HepG2 (cell line): ENCODE data around the gene CDH12. TPM values are rescaled to one million over a fixed set of nuclear protein-coding genes. Genes with fewer than 3 reads are reported as not detected.
"Not testable (repeated sequence)": the region's sequence is repeated elsewhere in the genome, so short reads cannot be mapped to it uniquely, and the experiment has no call there.

Experiments used
- ATAC-seq: fragments of 200-7000 bp; cut with Tn5 transposase; 3 replicates; pipeline ENCODE4 v1.9.1; 2020; ENCODE audit warnings: mild to moderate bottlenecking, moderate library complexity
- BruUV-seq: library from RNA; stranded (reverse); fragments of 400-500 nt; replicated peaks from 2 replicates; lab custom pipeline; 2021; lab: Mats Ljungman, UMichigan
- CTCF ChIA-PET: fragments of 300-600 bp; formaldehyde crosslinking; extraction: SDS; loops from one replicate; lab custom pipeline; 2021; ENCODE audit warnings: low total read pairs, inconsistent platforms, low intra/inter-chr PET ratio; lab: Yijun Ruan, JAX
- POLR2A ChIA-PET: fragments of 350-600 bp; sonication (Branson Sonifier 250); formaldehyde crosslinking; loops from one replicate; lab custom pipeline; 2020; ENCODE audit warnings: antibody characterized with exemption, inconsistent platforms; lab: Yijun Ruan, JAX
- DNase-seq: peaks from one replicate; pipeline ENCODE4 v3.0.0-alpha.2; 2015; ENCODE audit warnings: low spot score
- FAIRE-seq: peaks from 3 replicates; lab custom pipeline; 2011; peaks lifted over from hg19 to GRCh38; lab: Jason Lieb, UNC
- H2AFZ ChIP-seq: one replicate; pipeline ENCODE4 v1.6.1; 2011; ENCODE audit warnings: low read length, inconsistent platforms
- H3K27ac ChIP-seq: fragments of 300-600 bp; 3 replicates; pipeline ENCODE4 v1.8.0; 2011; ENCODE audit warnings: mixed run types, mild to moderate bottlenecking, mixed read lengths, low read length, inconsistent platforms; ENCODE audit not compliant: insufficient read depth; ENCODE audit errors: extremely low read length
- H3K27me3 ChIP-seq, 2 experiments: fragments of 200-600 bp in 1 of 2; 2 replicates in 1 of 2; 3 replicates in 1 of 2; pipeline versions ENCODE4 v1.6.0 to v1.8.0; 2011; ENCODE audit warnings: low read length in 2 of 2, mild to moderate bottlenecking in 2 of 2, moderate library complexity in 2 of 2, inconsistent platforms in 1 of 2; ENCODE audit not compliant: insufficient read depth in 2 of 2, control insufficient read depth in 1 of 2
- H3K36me3 ChIP-seq, 2 experiments: fragments of 200-600 bp in 1 of 2; replicated peaks in 1 of 2; 2 replicates in 1 of 2; 3 replicates in 1 of 2; pipeline versions ENCODE4 v1.5.1 to v1.8.0; 2011; ENCODE audit warnings: low read length in 2 of 2, inconsistent platforms in 1 of 2; ENCODE audit not compliant: insufficient read depth in 2 of 2, control insufficient read depth in 1 of 2
- H3K4me1 ChIP-seq: 2 replicates; pipeline ENCODE4 v1.5.1; 2012; ENCODE audit warnings: low read length, inconsistent platforms; ENCODE audit not compliant: insufficient read depth
- H3K4me2 ChIP-seq: 2 replicates; pipeline ENCODE4 v1.6.0; 2011; ENCODE audit warnings: low read depth, low read length, inconsistent platforms
- H3K4me3 ChIP-seq, 3 experiments: fragments of 200-600 bp in 1 of 3; sonication (generic), shearing (Covaris generic) in 1 of 3; replicated peaks in 1 of 3; 2 replicates each; pipeline ENCODE4 v1.5.1; 2011 to 2016; ENCODE audit warnings: low read length in 3 of 3, inconsistent platforms in 2 of 3, low read depth in 2 of 3, mild to moderate bottlenecking in 2 of 3, control low read depth in 1 of 3, mixed read lengths in 1 of 3; ENCODE audit not compliant: insufficient read depth in 1 of 3
- H3K79me2 ChIP-seq: one replicate; pipeline ENCODE4 v1.6.1; 2011; ENCODE audit warnings: low read length, inconsistent platforms; ENCODE audit not compliant: insufficient read depth
- H3K9ac ChIP-seq: 2 replicates; pipeline ENCODE4 v1.6.0; 2011; ENCODE audit warnings: mild to moderate bottlenecking, low read depth, low read length, inconsistent platforms; ENCODE audit not compliant: insufficient read depth
- H3K9me3 ChIP-seq: 2 replicates; pipeline ENCODE4 v1.5.1; 2012; ENCODE audit warnings: mild to moderate bottlenecking, low read length
- H4K20me1 ChIP-seq: 2 replicates; pipeline ENCODE4 v1.6.0; 2011; ENCODE audit warnings: inconsistent platforms, mild to moderate bottlenecking, low read length, moderate library complexity; ENCODE audit not compliant: insufficient read depth
- ARID2 ChIP-seq: sonication (generic); formaldehyde crosslinking; IDR thresholded peaks from 2 replicates; pipeline ENCODE4 v1.8.1; 2022; ENCODE audit warnings: mild to moderate bottlenecking, missing genetic modification reagents, borderline replicate concordance
- ATF7 ChIP-seq, 2 experiments: fragments of 450-650 bp in 1 of 2; sonication (generic) in 1 of 2; formaldehyde crosslinking in 1 of 2; IDR thresholded peaks; 2 replicates each; pipeline versions ENCODE4 v1.4.0 to v1.6.1; 2016 to 2020; ENCODE audit warnings: antibody characterized with exemption in 1 of 2, mild to moderate bottlenecking in 1 of 2, missing genetic modification reagents in 1 of 2
- GPBP1L1 ChIP-seq: sonication (generic); formaldehyde crosslinking; IDR thresholded peaks from 2 replicates; pipeline ENCODE4 v1.5.0; 2020; ENCODE audit warnings: mild to moderate bottlenecking, missing genetic modification reagents
- SRSF1 ChIP-seq: fragments of 200-400 bp; formaldehyde crosslinking; optimal IDR thresholded peaks from 2 replicates; pipeline ENCODE3; 2017; ENCODE audit warnings: mild to moderate bottlenecking, low read depth, low read length, moderate library complexity
- TERF1 ChIP-seq: sonication (generic); formaldehyde crosslinking; IDR thresholded peaks from 2 replicates; pipeline ENCODE4 v1.8.0; 2022; ENCODE audit warnings: mild to moderate bottlenecking, missing genetic modification reagents, moderate library complexity
- ZBTB46 ChIP-seq: sonication (generic); formaldehyde crosslinking; IDR thresholded peaks from 2 replicates; pipeline ENCODE4 v1.4.0; 2020; ENCODE audit warnings: mild to moderate bottlenecking, missing genetic modification reagents, borderline replicate concordance
- ZFP36 ChIP-seq: fragments of 150-350 bp; IDR thresholded peaks from 2 replicates; pipeline ENCODE4 v1.6.1; 2018; ENCODE audit warnings: borderline replicate concordance, low read length, low read depth; ENCODE audit not compliant: partially characterized antibody
- ZFP36L1 ChIP-seq: sonication (generic); formaldehyde crosslinking; IDR thresholded peaks from 2 replicates; pipeline ENCODE4 v1.8.0; 2022; ENCODE audit warnings: mild to moderate bottlenecking, missing genetic modification reagents, moderate library complexity
- WGBS: methylation state at CpG from one replicate; pipeline ENCODE4 v1.1.6; 2017; ENCODE audit warnings: low lambda C conversion rate; 5-methylcytosine and 5-hydroxymethylcytosine counted together
- in situ Hi-C: cut with HindIII; loops from 2 replicates; pipeline ENCODE4 v1.10.0; 2017; ENCODE audit warnings: low pct_unique_long_range_greater_than_20kb; ENCODE audit not compliant: extremely low pct_ligation_motif_present
- intact Hi-C: fragments of 100-400 bp; cut with micrococcal nuclease; formaldehyde crosslinking; loops from one replicate; pipeline ENCODE4 v1.10.0; 2022; ENCODE audit not compliant: unreplicated experiment
- polyA plus RNA-seq, 8 experiments: library from polyadenylated mRNA; depleted of rRNA in 3 of 8; stranded (reverse) in 7 of 8; unstranded in 1 of 8; fragments of >200 nt; fragmentation: Illumina TruSeq in 4 of 8; extraction: Trizol in 4 of 8; gene quantifications; 2 replicates each; pipeline versions ENCODE4 v1.2.1 to v1.2.3, GENCODE V29; 2011 to 2016; ENCODE audit warnings: low read depth in 4 of 8, missing spikeins in 1 of 8, mixed read lengths in 1 of 8; ENCODE audit not compliant: insufficient read depth in 1 of 8
- total RNA-seq, 5 experiments: library from RNA; depleted of rRNA; stranded (reverse); fragments of >200 nt; fragmentation: Illumina TruSeq; extraction: Trizol; gene quantifications; 2 replicates each; pipeline ENCODE4 v1.2.3, GENCODE V29; 2016; ENCODE audit warnings: low read depth in 1 of 5

The CDH12 gene
- total and polyA plus RNA-seq, 2 of the 13 experiments (the other 11 are each of a cell fraction or from before 2014, with no cell fraction given) = not detected

GRCh38 chr5:22887566-22887965 is 34.4 kb upstream of the CDH12 start (continued):
- TF ChIP-seq GPBP1L1 (CRISPR knock-in tag) (no peak), SRSF1 (no peak), TERF1 (CRISPR knock-in tag) (no peak), ZFP36L1 (CRISPR knock-in tag) (no peak), ARID2 (CRISPR knock-in tag) (no peak), ZBTB46 (CRISPR knock-in tag) (no peak), ZFP36 (no peak)

GRCh38 chr5:22858911-22859310 is 5.8 kb upstream of the CDH12 start:
- BruUV-seq; H3K36me3 ChIP-seq; H3K4me1 ChIP-seq; in situ Hi-C loops; FAIRE-seq; DNase-seq; H3K27ac ChIP-seq; H2AFZ ChIP-seq; H3K27me3 ChIP-seq; H4K20me1 ChIP-seq; ATAC-seq; intact Hi-C loops; H3K9me3 ChIP-seq; H3K4me3 ChIP-seq; CTCF ChIA-PET; POLR2A ChIA-PET; H3K4me2 ChIP-seq; H3K79me2 ChIP-seq; TF ChIP-seq ATF7 (CRISPR knock-in tag; IDR thresholded peaks at IDR 0.05): not testable (repeated sequence)
- WGBS = 1% methylated on average over 5 of the region's 5 CpGs
- TF ChIP-seq ATF7 (IDR thresholded peaks at IDR 0.05) = 0 out of 2 replicates have a peak, but pooled peaks have one; percentile 28
- TF ChIP-seq, all 625 proteins: peak for 1; not testable (repeated sequence) for 624
- not testable (repeated sequence) for H3K9ac ChIP-seq
